Mesenteric fat pad (tissue), 1 donor: Measurements from ENCODE around the gene PGAM1. TPM values are rescaled to one million over a fixed set of nuclear protein-coding genes. Genes with fewer than 3 reads are reported as not detected.
"Not testable (repeated sequence)": the region's sequence is repeated elsewhere in the genome, so short reads cannot be mapped to it uniquely, and the experiment has no call there.

Experiments
- DNase-seq: peaks from one replicate; pipeline ENCODE4 v3.0.0-alpha.2; 2020; ENCODE audit warnings: low spot score
- total RNA-seq: library from RNA; stranded (reverse); fragmentation: NEBNext Ultra II Directional; extraction: Animal tissue kit (Norgen Biotek cat#: 25700); gene quantifications from one replicate; pipeline ENCODE4 v1.2.1, GENCODE V29; 2021
- donor health status: DM: yes; HTN: yes; CAD: no.

The PGAM1 gene
- total RNA-seq, 1 donor from 2014 or later: 190 TPM

- DNase-seq: no peak
Measured at GRCh38 chr10:97454330-97455036, 28.5 kb downstream of the PGAM1 start.

GRCh38 chr10:97456034-97456685 lies 30.2 kb downstream of the PGAM1 start:
- DNase-seq: no peak

- DNase-seq: no peak
Measured at GRCh38 chr10:97456686-97457065, 30.7 kb downstream of the PGAM1 start.

- no peak for DNase-seq
Measured at GRCh38 chr10:97459111-97459510, 33.1 kb downstream of the PGAM1 start.

- no peak for DNase-seq
Measured at GRCh38 chr10:97459933-97460332, 33.9 kb downstream of the PGAM1 start.

- no peak for DNase-seq
Measured at GRCh38 chr10:97462309-97462708, 36.3 kb downstream of the PGAM1 start.

- DNase-seq: peak; percentile 33
Measured at GRCh38 chr10:97463363-97464132, 37.6 kb downstream of the PGAM1 start.

- DNase-seq: peak; percentile 1
Measured at GRCh38 chr10:97464226-97464625, 38.2 kb downstream of the PGAM1 start.

GRCh38 chr10:97465982-97466381 lies 40.0 kb downstream of the PGAM1 start:
- peak; percentile 67 for DNase-seq

- DNase-seq: peak; percentile 33
Measured at GRCh38 chr10:97466755-97467154, 40.8 kb downstream of the PGAM1 start.

GRCh38 chr10:97468162-97468561 lies 42.2 kb downstream of the PGAM1 start:
- DNase-seq: peak; percentile 57

GRCh38 chr10:97468781-97469180 lies 42.8 kb downstream of the PGAM1 start:
- peak; percentile 59 for DNase-seq

GRCh38 chr10:97474918-97475317 lies 48.9 kb downstream of the PGAM1 start:
- DNase-seq: no peak

GRCh38 chr10:97475936-97476594 lies 50.1 kb downstream of the PGAM1 start:
- no peak for DNase-seq

GRCh38 chr10:97479410-97479809 lies 53.4 kb downstream of the PGAM1 start:
- not testable (repeated sequence) for DNase-seq

GRCh38 chr10:97479939-97480338 lies 53.9 kb downstream of the PGAM1 start:
- DNase-seq: peak; percentile 57

GRCh38 chr10:97481071-97481470 lies 55.1 kb downstream of the PGAM1 start:
- no peak for DNase-seq

GRCh38 chr10:97482381-97482780 lies 56.4 kb downstream of the PGAM1 start:
- no peak for DNase-seq
